Measurements from ENCODE around the gene FGR.

FGR gene

DNA sequence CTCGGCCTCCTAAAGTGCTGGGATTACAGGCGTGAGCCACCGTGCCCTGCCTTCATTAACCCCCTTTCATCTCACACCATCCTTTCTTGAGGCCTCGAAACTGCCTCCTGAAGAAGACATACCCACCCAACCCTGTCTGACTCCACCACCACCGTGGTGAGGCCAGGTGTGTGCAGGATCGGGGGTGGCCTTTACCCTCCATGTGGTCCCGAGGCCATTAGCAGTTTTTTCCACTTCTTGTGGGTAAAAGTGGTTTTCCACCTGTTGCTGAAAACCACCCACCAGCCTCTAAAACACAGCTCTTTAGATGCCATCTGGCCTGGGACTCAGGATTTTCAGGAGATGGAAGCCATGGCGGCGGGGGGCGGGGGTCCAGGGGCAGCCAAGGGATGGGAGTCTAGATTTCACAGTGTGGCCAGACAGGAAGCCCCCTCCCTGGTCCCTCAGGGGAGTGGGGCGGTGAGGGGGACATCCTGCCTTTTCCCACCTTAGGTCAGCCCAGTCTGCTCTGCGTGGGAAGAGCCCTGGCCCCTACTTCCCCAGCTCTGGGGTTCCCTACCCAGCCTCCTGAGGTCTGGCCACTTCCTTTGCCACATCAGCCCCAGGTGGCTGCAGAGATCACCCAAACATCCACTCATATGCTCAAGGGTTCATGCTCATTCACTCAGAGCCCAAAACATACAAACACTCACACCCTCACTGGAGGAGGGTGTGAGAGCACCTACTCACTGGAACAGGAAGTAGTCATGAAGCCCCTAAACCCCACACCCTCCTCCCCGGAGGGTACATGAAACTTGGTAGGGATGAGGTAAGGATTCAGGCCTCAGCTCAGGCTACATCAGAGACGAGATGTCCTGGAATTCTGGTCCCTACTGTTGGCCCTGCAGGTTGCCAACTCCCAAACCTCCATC, 2.3 kb downstream of the FGR start:
- TF ChIP-seq GATA3 (IDR thresholded peaks at IDR 0.05; ENCODE audit: low read depth, low read length) (no peak), GATA2 (IDR thresholded peaks at IDR 0.05; ENCODE audit: low read depth, low read length) (no peak)

DNA sequence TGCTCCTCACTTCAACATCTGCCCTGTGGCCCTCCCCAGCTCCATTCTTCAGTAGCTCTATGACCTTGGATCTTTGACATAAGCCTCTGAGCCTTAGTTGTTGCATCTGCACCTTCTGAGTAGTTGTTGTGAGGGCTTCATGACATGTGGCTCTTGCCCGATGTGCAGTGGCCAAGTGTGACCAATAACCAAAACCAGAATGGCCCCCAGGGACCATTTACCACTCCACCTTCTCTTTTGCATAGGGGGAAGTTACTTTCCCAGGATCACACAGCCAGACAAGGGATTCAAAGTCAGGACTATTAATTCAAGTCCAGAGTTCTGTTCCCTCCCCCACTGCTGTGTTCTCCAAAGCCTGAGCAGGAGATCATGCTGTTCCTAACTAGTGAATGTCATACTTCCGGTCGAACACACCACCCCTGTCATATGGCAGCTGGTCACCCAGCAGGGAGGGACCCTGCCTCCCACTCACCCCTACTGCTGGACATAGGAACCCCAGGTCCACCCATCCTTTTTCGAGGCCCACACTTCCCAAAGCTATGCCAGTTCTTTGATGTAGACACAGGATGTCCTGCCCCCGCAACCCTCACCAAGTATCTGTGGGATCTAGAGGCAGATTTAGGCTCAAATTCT, 4.0 kb downstream of the FGR start:
- no peak for TF ChIP-seq GATA3 (IDR thresholded peaks at IDR 0.05; ENCODE audit: low read depth, low read length)
- no peak for TF ChIP-seq GATA2 (IDR thresholded peaks at IDR 0.05; ENCODE audit: low read depth, low read length)

DNA sequence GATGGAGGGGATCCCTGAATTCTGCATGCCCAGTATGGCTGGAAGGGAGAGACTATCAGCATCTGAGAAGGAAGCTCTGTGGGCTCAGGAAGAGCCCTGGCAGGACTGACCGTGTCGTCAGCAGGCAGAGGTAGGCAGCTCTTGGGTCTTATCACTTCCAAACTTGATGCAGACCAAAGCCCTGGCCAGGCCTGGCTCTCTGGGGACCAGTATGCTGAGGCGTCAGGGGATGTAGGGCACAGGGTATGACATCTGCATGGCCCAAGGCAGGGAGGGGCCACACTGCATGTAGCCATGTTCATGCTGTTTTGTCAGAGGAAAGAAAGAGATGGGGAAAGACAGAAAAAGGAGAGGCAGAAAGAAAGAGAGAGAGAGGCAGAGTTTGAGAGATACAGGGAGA, 6.3 kb downstream of the FGR start:
- TF ChIP-seq GATA3 (IDR thresholded peaks at IDR 0.05; ENCODE audit: low read depth, low read length) (no peak), GATA2 (IDR thresholded peaks at IDR 0.05; ENCODE audit: low read depth, low read length) (no peak)

DNA sequence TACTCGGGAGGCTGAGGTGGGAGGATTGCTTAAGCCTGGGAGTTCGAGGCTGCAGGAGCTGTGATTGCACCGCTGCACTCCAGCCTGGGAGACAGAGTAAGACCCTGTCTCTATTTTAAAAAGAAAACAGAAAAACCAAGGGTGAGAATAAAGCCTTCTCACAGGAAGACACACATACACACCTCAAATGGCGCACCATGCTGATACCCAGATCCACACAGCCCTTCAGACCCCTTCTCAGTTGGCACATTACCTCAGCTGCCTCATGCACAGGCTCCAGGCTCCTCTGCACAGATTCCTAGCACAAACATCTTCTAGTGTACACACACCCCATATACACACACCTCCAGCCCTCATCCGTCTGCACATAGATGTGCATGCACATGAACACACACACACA, 7.9 kb downstream of the FGR start:
- TF ChIP-seq GATA3 (IDR thresholded peaks at IDR 0.05; ENCODE audit: low read depth, low read length): no peak
- no peak for TF ChIP-seq GATA2 (IDR thresholded peaks at IDR 0.05; ENCODE audit: low read depth, low read length)

DNA sequence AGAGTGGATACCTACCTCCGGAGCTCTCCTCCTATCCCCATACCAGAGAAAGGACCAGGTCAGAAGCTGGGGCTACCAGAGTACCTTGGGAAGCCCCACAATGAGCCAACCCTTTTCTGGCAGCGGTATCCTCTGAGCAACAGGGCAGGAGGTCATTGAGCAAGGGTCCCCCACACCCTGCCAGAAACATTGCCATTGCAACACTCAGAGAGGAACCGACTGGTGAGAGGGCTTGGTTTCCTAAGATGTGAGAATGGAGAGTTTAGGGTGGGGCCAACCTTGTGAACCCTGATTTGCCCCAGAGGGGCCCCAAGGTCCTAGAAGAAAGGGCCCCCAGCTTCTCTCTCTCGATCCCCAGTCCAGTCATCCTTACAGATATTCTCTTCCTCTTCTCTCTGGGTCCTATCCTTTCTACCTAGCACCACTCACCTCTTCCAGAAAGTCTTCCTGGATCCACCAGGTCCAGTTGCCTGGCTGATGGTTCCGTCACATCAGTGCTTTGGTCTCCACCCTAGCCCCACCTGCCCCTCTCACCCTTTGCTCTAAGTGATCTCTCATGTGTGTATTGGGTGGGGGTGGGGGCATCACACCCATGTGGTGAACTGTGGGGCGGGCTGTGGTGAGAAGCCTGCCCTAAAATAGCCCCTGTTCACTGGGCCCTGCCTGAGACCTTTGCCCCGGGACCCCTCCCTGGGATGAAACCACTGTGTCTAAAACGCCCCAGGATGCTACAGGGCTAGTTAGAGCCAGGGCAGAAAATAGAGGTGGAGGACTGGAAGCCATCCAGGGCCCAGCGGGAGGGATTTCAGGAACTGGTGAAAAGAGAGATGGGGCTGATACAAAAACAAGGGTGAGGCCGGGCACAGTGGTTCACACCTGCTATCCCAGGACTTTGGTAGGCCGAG, 8.7 kb downstream of the FGR start:
- TF ChIP-seq GATA2 (IDR thresholded peaks at IDR 0.05; ENCODE audit: low read depth, low read length): no peak
- no peak for TF ChIP-seq GATA3 (IDR thresholded peaks at IDR 0.05; ENCODE audit: low read depth, low read length)

DNA sequence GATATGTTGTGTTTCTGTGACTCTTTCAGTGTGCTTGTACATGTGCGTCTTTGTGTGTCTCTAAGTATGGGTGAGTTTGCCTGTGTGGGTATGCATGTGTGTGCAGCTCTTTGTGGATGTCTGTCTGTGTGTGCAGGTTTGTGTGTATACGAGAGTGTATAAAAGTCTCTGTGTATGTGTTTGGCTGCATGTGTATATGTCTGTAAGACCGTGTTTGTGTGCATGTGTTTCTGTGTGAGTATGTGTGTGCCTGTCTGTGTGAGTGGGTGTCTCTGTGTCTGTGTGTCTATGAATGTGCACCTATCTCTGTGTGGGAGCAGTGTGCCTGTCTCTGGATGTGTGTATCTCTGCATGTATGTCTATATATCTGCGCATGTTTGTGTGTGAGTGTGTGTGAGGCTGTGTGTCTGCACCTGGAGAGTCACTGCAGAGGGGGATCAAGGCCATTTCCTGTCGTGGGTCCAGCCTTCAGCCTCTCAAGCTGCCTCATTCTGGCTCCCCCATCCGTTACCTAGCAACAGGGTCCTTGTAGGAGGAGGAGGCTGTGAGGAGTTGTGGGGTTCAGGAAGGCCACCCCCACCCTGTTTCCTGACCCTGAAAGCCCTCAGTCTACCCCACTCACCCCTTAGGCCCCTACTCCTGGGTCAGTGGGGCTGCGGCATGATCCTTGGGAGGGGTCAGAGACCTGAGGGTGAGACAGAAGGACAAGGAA, 10.4 kb downstream of the FGR start:
- TF ChIP-seq GATA2 (IDR thresholded peaks at IDR 0.05; ENCODE audit: low read depth, low read length) (no peak), GATA3 (IDR thresholded peaks at IDR 0.05; ENCODE audit: low read depth, low read length) (no peak)

DNA sequence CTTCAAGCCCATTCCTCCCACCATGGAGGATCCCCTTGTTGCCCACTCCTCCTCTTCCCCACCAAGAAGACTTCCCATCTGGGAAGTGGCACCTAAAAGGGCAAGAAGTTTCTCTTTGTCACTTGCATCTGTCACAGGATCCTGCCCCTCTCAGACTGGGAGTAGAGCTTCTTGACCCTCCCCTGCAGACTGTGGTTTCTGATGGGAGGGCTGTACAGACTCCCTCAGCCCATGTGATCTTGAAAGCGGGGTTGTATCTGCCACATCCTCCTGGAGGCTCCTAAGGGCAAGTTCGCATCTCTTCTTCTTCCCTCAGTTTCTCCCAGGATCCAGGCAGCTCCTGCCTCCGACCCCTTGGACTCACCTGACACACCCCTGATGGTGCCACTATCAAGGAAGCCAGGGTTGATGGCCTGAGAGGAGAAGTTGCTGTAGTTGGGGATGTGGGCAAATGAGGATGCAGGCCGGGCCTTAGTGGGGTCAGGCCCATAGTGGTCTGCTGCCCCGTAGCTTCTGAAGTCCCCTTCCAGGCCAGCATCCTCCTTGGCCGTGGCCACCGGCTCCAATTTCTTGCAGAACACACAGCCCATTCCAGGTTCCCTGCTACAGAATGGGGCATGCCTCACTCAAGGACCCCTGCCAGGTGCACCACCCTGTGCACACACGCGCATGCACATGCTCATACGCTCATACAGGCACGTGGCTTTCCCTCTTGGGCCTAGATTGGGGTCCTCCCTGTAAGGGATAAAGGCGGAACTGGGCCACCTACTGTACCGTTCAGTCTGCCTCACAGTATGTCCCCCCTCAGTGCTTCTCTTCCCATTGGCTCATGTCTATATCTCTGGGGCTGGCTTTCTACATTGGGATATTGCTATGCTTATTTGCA, 11.4 kb downstream of the FGR start:
- TF ChIP-seq GATA2 (IDR thresholded peaks at IDR 0.05; ENCODE audit: low read depth, low read length): no peak
- TF ChIP-seq GATA3 (IDR thresholded peaks at IDR 0.05; ENCODE audit: low read depth, low read length): no peak

DNA sequence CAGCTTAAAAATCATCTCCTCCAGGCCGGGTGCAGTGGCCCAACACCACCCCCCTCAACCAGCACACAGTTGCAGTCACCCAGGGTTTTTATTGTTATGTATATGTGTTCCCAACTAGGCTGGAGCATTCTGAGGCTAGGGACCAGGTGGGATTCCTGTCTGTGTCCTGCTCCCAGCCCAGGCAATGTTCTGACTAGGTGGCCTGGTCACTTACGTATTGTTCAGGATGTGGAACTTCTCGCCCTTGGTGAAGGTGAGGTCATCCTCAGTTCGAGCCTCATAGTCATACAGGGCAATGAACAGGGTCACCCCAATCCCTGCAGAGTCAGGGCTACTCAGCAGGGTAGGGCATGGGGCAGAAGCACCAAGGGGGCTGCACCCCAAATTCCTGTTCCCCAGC, 12.2 kb downstream of the FGR start:
- TF ChIP-seq GATA3 (IDR thresholded peaks at IDR 0.05; ENCODE audit: low read depth, low read length) (no peak), GATA2 (IDR thresholded peaks at IDR 0.05; ENCODE audit: low read depth, low read length) (no peak)

DNA sequence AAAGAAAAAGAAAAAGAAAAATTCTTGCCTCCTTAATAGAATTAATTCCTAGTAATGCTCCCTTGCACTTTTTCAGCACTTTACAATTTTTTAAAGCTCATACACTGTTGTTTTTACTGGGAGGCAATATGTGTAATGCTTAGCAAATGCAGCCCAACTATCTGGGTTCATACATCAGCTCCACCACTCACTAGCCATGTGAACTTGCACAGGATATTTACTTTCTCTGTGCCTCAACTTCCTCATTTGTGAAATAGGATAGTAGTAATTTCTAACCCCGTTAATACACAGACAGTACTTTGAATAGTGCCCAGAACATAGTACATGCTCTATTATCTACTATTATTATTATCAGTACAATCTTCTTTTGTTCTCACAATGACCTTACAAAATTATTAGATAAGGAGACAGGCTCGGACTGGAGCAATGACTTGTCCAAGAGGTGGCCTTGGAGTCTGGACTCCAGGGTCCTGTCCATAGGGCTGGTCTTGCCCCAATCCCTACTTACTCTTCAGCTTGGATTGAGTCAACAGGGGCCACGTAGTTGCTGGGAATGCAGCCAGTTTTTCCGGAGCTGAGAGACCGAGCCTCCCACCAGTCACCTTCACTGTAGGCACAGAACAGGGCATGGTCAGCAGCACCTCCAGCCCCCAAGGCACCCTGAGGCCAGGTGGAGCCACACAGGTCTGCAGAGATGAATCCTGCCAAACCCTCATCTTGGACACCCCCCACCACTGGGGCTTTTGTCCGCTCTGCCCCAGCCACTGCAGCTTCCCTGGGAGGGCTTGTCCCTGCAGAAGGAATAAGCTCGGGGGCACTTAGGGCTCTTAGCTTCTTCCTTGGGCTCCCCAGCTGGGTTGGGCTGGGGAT, 13.7 kb downstream of the FGR start:
- no peak for TF ChIP-seq GATA2 (IDR thresholded peaks at IDR 0.05; ENCODE audit: low read depth, low read length)

DNA sequence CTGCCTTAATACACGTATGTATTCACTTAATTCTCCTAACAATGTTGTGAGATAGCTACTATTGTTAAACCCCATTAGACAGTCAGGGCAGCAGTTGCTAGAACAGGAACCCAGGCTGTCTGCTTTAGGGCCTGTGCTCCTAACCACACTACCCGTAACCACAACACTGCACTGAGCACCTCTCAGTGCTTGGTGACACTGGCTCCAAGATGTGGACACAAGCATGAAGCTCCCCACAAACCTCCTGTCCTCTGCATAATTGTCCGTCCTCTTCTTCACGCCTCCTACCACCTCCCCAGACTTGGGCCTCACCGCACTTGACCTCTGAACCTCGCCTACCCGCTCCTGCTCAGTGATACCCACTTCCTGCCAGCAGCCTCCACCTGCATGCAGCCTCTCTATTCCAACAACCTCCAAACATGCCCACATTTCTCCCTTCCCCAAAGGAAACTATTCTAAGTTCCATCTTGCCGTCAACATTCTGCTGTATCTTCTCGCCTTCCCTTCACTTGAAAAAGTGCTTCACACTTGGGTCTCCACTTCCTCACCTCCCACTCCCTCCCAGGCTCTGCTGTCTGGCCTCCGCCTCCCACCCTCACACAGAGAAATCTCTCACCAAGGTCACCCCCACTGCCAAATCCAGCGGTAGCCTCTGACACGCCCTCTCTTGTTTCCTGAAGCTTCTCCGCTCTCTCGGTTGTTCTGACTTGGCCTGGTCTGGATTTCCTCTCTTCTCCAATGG, 16.5 kb downstream of the FGR start:
- TF ChIP-seq GATA2 (IDR thresholded peaks at IDR 0.05; ENCODE audit: low read depth, low read length): no peak
- TF ChIP-seq GATA3 (IDR thresholded peaks at IDR 0.05; ENCODE audit: low read depth, low read length): no peak

DNA sequence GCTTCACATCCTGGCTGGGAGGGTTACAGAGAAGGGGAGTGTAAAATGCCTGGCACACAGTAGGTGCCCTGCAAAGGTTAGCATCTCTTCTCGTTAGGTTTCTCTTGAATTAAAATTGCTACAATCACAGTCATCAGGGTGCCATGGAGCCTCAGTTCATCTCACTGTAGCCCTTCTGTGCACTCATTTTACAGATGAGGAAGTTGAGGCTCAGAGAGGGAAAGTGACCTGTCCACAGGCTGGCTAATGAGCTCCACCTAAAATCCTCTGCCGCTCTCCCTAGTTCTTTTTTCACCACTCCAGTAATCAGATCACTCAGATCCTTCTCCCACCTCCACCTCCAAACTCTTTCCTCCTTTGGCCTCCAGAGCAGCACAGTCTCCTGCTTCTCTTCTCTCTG, 17.6 kb downstream of the FGR start:
- TF ChIP-seq GATA3 (IDR thresholded peaks at IDR 0.05; ENCODE audit: low read depth, low read length) (no peak), GATA2 (IDR thresholded peaks at IDR 0.05; ENCODE audit: low read depth, low read length) (no peak)

Data from SH-SY5Y (cell line).